Lung (tissue), 12 donors: ENCODE results near the gene TADA2A. TPM values are rescaled to one million over a fixed set of nuclear protein-coding genes. Genes with fewer than 3 reads are reported as not detected.

Experiments
- ATAC-seq: fragments of 200-7000 bp; cut with Tn5 transposase; one replicate; pipeline ENCODE4 v1.9.1; 2020; ENCODE audit warnings: moderate number of reproducible peaks; ENCODE audit not compliant: insufficient read depth, low FRiP score
- DNase-seq, 3 donors: peaks; one replicate each; pipeline ENCODE4 v3.0.0-alpha.2; 2013 to 2017
- H3K27ac ChIP-seq, 2 donors: one replicate each; pipeline ENCODE4 v1.5.1; 2013; ENCODE audit warnings: mild to moderate bottlenecking in 2 of 2, moderate library complexity in 2 of 2, control low read depth in 1 of 2, inconsistent platforms in 1 of 2, low read depth in 1 of 2, low read length in 1 of 2
- H3K27me3 ChIP-seq, 3 donors: one replicate each; pipeline ENCODE4 v1.5.1; 2013; ENCODE audit warnings: low read length in 2 of 3; ENCODE audit not compliant: control insufficient read depth in 3 of 3, insufficient read depth in 3 of 3
- H3K36me3 ChIP-seq, 4 donors: one replicate each; pipeline ENCODE4 v1.5.1; 2013; ENCODE audit warnings: low read length in 4 of 4, mild to moderate bottlenecking in 1 of 4, moderate library complexity in 1 of 4; ENCODE audit not compliant: control insufficient read depth in 4 of 4, insufficient read depth in 4 of 4
- H3K4me1 ChIP-seq, 5 donors: one replicate each; pipeline ENCODE4 v1.5.1; 2013; ENCODE audit warnings: low read length in 5 of 5, mild to moderate bottlenecking in 2 of 5, moderate library complexity in 1 of 5; ENCODE audit not compliant: control insufficient read depth in 5 of 5, insufficient read depth in 5 of 5
- H3K4me3 ChIP-seq: one replicate; pipeline ENCODE4 v1.5.1; 2013; ENCODE audit warnings: mild to moderate bottlenecking, control low read depth, moderate library complexity
- H3K9ac ChIP-seq, 2 donors: one replicate each; pipeline ENCODE4 v1.5.1; 2013; ENCODE audit warnings: low read length in 2 of 2, control low read depth in 1 of 2; ENCODE audit not compliant: insufficient read depth in 1 of 2
- H3K9me3 ChIP-seq, 4 donors: one replicate each; pipeline ENCODE4 v1.5.1; 2013; ENCODE audit warnings: low read length in 3 of 4, mild to moderate bottlenecking in 1 of 4, moderate library complexity in 1 of 4; ENCODE audit not compliant: control insufficient read depth in 4 of 4, insufficient read depth in 3 of 4
- CTCF ChIP-seq: IDR thresholded peaks from 2 replicates; pipeline ENCODE4 v1.5.1; 2012; ENCODE audit warnings: mild to moderate bottlenecking; ENCODE audit errors: control extremely low read depth, extremely low read depth
- WGBS, 2 donors: extraction: QIAGEN DNeasy Blood & Tissue Kit; methylation state at CpG; one replicate each; pipeline ENCODE4 v1.1.7; 2013; 5-methylcytosine and 5-hydroxymethylcytosine counted together
- polyA plus RNA-seq, 2 donors: library from polyadenylated mRNA; stranded (reverse); fragments of 200-250 nt; gene quantifications; one replicate each; pipeline ENCODE4 v1.2.1, GENCODE V29; 2013
- total RNA-seq, 2 donors: library from RNA; depleted of rRNA in 1 of 2; stranded (reverse); fragments of >200 nt in 1 of 2; gene quantifications; one replicate each; pipeline ENCODE4 v1.2.1, GENCODE V29; 2014 to 2021
- donor health status: control.
- donor health status: control.
- donor health status: Bipolar disorder and iron deficiency.
- donor health status: healthy.
- donor health status: DM: yes; HTN: yes; CAD: no.

TADA2A gene
- total and polyA plus RNA-seq, 4 donors: 7.4 to 28.6 (median 16.9) TPM

GRCh38 chr17:37410357-37410756, 3.7 kb downstream of the TADA2A start:
- peaks cover 0 to 9% (median 2%) of the 10 kb centered on the region in 5 donors for H3K4me1 ChIP-seq
- H3K36me3 ChIP-seq: peaks cover 2 to 16% (median 14%) of the 10 kb centered on the region in 4 donors
- H3K27me3 ChIP-seq: no peaks in the 10 kb centered on the region
- no peak overlapping the region for H3K27ac ChIP-seq
- WGBS, 2 donors: 54 to 80% methylated on average over 3 of the region's 3 CpGs
- H3K9ac ChIP-seq: no peak overlapping the region
- no peak for TF ChIP-seq CTCF
- DNase-seq (no peak), ATAC-seq (no peak)
- H3K9me3 ChIP-seq: no peaks in the 10 kb centered on the region
- no peak overlapping the region for H3K4me3 ChIP-seq

- Histone ChIP-seq H3K27ac (no peak overlapping the region), H3K4me3 (no peak overlapping the region), H3K36me3 (peaks cover 13 to 19% (median 14%) of the 10 kb centered on the region in 4 donors), H3K4me1 (no peaks in the 10 kb centered on the region), H3K9me3 (no peaks in the 10 kb centered on the region), H3K9ac (no peak overlapping the region), H3K27me3 (no peaks in the 10 kb centered on the region)
- DNase-seq (no peak), ATAC-seq (no peak)
- no peak for TF ChIP-seq CTCF
- 95 to 96% methylated on average over 7 of the region's 7 CpGs for WGBS, 2 donors
These were observed 7.3 kb downstream of the TADA2A start for GRCh38 chr17:37413875-37414519.

GRCh38 chr17:37417852-37418251, 11.2 kb downstream of the TADA2A start:
- H3K9me3 ChIP-seq: no peaks in the 10 kb centered on the region
- no peak for ATAC-seq
- no peak overlapping the region for H3K4me3 ChIP-seq
- H3K27me3 ChIP-seq: no peaks in the 10 kb centered on the region
- TF ChIP-seq CTCF: no peak
- DNase-seq: no peak
- H3K4me1 ChIP-seq: no peaks in the 10 kb centered on the region
- peaks cover 12 to 26% (median 19%) of the 10 kb centered on the region in 4 donors for H3K36me3 ChIP-seq
- H3K9ac ChIP-seq: no peak overlapping the region
- H3K27ac ChIP-seq: no peak overlapping the region
- WGBS, 2 donors: 87 to 90% methylated on average over 2 of the region's 2 CpGs
